ENCODE data around the gene TRIM34. TPM values are rescaled to one million over a fixed set of nuclear protein-coding genes. Genes with fewer than 3 reads are reported as not detected.

The TRIM34 gene
- polyA plus RNA-seq, 1 donor from 2014 or later: not detected

DNA sequence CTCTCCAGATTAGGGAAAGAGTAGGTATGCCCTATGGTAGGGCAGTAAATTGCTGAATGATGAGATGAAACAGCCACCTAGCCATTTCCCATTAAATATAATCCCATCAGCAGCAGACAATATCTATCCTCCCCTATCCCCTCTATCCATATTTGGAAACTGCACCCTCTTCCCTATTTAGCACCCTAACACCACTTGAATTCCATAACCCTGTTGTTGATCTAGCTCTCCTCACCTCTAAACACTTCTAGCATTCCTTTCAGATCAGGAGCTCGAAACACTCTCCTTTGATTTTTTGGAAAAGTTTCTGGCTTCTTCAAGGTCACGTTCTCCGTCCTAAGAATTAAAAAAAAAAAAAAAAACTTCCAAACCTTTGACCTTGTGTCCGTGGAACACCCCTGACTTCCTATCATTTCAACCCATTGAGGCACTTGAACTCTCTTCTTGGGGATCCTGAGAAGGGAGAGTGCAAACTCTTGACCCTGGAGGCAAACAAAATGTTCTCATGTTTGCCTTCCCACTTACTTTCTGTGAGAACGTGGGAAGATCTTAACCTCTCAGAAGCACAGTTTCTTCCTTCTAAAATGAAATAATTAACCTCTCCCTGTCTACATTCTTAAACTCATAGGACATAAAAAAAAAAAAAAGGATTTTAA lies 41.1 kb downstream of the TRIM34 start:
- H3K4me2 ChIP-seq (ENCODE audit: low read length): no peak overlapping the region
- no peak overlapping the region for H2AFZ ChIP-seq (ENCODE audit: low read depth, low read length)
- no peak overlapping the region for H3K4me3 ChIP-seq (ENCODE audit: low read length)
- H3K9me3 ChIP-seq (ENCODE audit: low read length): no peaks in the 10 kb centered on the region
- H3K27me3 ChIP-seq (ENCODE audit: insufficient read depth, low read depth, low read length): no peaks in the 10 kb centered on the region
- no peak overlapping the region for H3K27ac ChIP-seq (ENCODE audit: low read length)
- no peaks in the 10 kb centered on the region for H3F3A ChIP-seq (ENCODE audit: insufficient read depth, low read length, poor library complexity, severe bottlenecking)
- no peak overlapping the region for H3K9ac ChIP-seq (ENCODE audit: low read length)
- no peaks in the 10 kb centered on the region for H3K79me2 ChIP-seq (replicated peaks; ENCODE audit: insufficient read depth, low read length)
- H4K20me1 ChIP-seq (ENCODE audit: insufficient read depth): no peaks in the 10 kb centered on the region
- no peaks in the 10 kb centered on the region for H3K36me3 ChIP-seq (ENCODE audit: insufficient read depth, low read length)
- no peaks in the 10 kb centered on the region for H3K9me2 ChIP-seq (ENCODE audit: insufficient read depth, low read length)
- no peak for TF ChIP-seq POLR2AphosphoS5 (IDR thresholded peaks at IDR 0.05)
- no peak for TF ChIP-seq SMC3 (conservative IDR thresholded peaks at IDR 0.05; ENCODE audit: poor library complexity)
- no peak for TF ChIP-seq EZH2 (IDR thresholded peaks at IDR 0.05; ENCODE audit: borderline replicate concordance, insufficient read depth, low read length, poor library complexity, severe bottlenecking)

DNA sequence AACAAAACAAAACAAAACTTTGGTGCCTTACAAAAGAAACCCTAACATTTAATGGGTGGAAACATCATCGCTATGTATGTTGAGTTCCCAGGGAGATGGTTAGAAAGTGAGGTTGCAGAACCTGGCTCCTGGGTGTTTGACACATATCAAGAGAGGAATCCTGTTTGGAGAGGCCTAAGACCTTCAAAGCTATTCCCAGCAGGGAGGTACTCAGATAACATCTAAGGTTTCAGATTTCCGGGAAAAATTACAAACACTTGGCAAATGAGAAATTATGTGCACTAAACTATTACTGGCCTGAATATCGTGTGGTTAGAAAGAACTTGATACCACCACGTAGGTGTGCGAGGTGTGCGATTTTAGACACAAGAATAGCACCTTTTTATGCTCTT lies 41.6 kb downstream of the TRIM34 start:
- H3K9me3 ChIP-seq (ENCODE audit: low read length): no peaks in the 10 kb centered on the region
- H3K27ac ChIP-seq (ENCODE audit: low read length): no peak overlapping the region
- H3K9ac ChIP-seq (ENCODE audit: low read length): no peak overlapping the region
- H2AFZ ChIP-seq (ENCODE audit: low read depth, low read length): no peak overlapping the region
- no peaks in the 10 kb centered on the region for H3K9me2 ChIP-seq (ENCODE audit: insufficient read depth, low read length)
- no peak overlapping the region for H3K4me3 ChIP-seq (ENCODE audit: low read length)
- no peaks in the 10 kb centered on the region for H3K27me3 ChIP-seq (ENCODE audit: insufficient read depth, low read depth, low read length)
- H3F3A ChIP-seq (ENCODE audit: insufficient read depth, low read length, poor library complexity, severe bottlenecking): no peaks in the 10 kb centered on the region
- no peaks in the 10 kb centered on the region for H3K79me2 ChIP-seq (replicated peaks; ENCODE audit: insufficient read depth, low read length)
- no peaks in the 10 kb centered on the region for H3K36me3 ChIP-seq (ENCODE audit: insufficient read depth, low read length)
- no peak overlapping the region for H3K4me2 ChIP-seq (ENCODE audit: low read length)
- no peaks in the 10 kb centered on the region for H4K20me1 ChIP-seq (ENCODE audit: insufficient read depth)
- TF ChIP-seq SMC3 (conservative IDR thresholded peaks at IDR 0.05; ENCODE audit: poor library complexity) (no peak), MXI1 (conservative IDR thresholded peaks at IDR 0.05; ENCODE audit: poor library complexity, severe bottlenecking) (no peak), EZH2 (IDR thresholded peaks at IDR 0.05; ENCODE audit: borderline replicate concordance, insufficient read depth, low read length, poor library complexity, severe bottlenecking) (no peak), EP300 (conservative IDR thresholded peaks at IDR 0.05; ENCODE audit: poor library complexity, severe bottlenecking) (no peak), TAF1 (IDR thresholded peaks at IDR 0.05; ENCODE audit: low read depth) (no peak), RAD21 (conservative IDR thresholded peaks at IDR 0.05) (no peak), POLR2AphosphoS5 (IDR thresholded peaks at IDR 0.05) (no peak)
- TF ChIP-seq, protein P1, sequence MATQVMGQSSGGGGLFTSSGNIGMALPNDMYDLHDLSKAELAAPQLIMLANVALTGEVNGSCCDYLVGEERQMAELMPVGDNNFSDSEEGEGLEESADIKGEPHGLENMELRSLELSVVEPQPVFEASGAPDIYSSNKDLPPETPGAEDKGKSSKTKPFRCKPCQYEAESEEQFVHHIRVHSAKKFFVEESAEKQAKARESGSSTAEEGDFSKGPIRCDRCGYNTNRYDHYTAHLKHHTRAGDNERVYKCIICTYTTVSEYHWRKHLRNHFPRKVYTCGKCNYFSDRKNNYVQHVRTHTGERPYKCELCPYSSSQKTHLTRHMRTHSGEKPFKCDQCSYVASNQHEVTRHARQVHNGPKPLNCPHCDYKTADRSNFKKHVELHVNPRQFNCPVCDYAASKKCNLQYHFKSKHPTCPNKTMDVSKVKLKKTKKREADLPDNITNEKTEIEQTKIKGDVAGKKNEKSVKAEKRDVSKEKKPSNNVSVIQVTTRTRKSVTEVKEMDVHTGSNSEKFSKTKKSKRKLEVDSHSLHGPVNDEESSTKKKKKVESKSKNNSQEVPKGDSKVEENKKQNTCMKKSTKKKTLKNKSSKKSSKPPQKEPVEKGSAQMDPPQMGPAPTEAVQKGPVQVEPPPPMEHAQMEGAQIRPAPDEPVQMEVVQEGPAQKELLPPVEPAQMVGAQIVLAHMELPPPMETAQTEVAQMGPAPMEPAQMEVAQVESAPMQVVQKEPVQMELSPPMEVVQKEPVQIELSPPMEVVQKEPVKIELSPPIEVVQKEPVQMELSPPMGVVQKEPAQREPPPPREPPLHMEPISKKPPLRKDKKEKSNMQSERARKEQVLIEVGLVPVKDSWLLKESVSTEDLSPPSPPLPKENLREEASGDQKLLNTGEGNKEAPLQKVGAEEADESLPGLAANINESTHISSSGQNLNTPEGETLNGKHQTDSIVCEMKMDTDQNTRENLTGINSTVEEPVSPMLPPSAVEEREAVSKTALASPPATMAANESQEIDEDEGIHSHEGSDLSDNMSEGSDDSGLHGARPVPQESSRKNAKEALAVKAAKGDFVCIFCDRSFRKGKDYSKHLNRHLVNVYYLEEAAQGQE (IDR thresholded peaks at IDR 0.05; ENCODE audit: borderline replicate concordance): no peak
- TF ChIP-seq, protein P2, sequence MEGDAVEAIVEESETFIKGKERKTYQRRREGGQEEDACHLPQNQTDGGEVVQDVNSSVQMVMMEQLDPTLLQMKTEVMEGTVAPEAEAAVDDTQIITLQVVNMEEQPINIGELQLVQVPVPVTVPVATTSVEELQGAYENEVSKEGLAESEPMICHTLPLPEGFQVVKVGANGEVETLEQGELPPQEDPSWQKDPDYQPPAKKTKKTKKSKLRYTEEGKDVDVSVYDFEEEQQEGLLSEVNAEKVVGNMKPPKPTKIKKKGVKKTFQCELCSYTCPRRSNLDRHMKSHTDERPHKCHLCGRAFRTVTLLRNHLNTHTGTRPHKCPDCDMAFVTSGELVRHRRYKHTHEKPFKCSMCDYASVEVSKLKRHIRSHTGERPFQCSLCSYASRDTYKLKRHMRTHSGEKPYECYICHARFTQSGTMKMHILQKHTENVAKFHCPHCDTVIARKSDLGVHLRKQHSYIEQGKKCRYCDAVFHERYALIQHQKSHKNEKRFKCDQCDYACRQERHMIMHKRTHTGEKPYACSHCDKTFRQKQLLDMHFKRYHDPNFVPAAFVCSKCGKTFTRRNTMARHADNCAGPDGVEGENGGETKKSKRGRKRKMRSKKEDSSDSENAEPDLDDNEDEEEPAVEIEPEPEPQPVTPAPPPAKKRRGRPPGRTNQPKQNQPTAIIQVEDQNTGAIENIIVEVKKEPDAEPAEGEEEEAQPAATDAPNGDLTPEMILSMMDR (IDR thresholded peaks at IDR 0.05; ENCODE audit: poor library complexity, severe bottlenecking): no peak

Measured in neural cell (in vitro differentiated cells).